ENCODE measurements around the gene LRRIQ1.
"Not testable (repeated sequence)": the region's sequence is repeated elsewhere in the genome, so short reads cannot be mapped to it uniquely, and the experiment has no call there.

Gene LRRIQ1
- total RNA-seq: 0 reads per million in 3 donors

- Histone ChIP-seq H3K27me3 (replicated peaks; ENCODE audit: control insufficient read depth, insufficient read depth, low read length, poor library complexity, severe bottlenecking) (no peaks in the 10 kb centered on the region), H3K4me1 (ENCODE audit: control insufficient read depth, insufficient read depth, low read length, poor library complexity, severe bottlenecking) (peaks cover 2% of the 10 kb centered on the region), H3K36me3 (ENCODE audit: control insufficient read depth, insufficient read depth, low read length) (no peaks in the 10 kb centered on the region), H3K4me3 (ENCODE audit: insufficient read depth, low read depth, low read length, poor library complexity, severe bottlenecking) (no peak within 1 kb of the TSS), H3K9me3 (ENCODE audit: control insufficient read depth, low read length) (no peaks in the 10 kb centered on the region), H3K27ac (ENCODE audit: insufficient read depth, low read length, poor library complexity, severe bottlenecking) (no peak within 1 kb of the TSS)
- DNase-seq: no peak
These were observed at the start of gene LRRIQ1, which contains the start of gene TSPAN19 for GRCh38 chr12:85036234-85036707. Gene LRRIQ1 (plus strand): TSS chr12:85036351. CDS start chr12:85038177, 1,826 bp downstream. Gene TSPAN19 (minus strand): TSS chr12:85036277. CDS start chr12:85029946, 6,331 bp downstream.

GRCh38 chr12:84986586-84986985 is 49.6 kb upstream of the LRRIQ1 start:
- Histone ChIP-seq H3K4me3 (ENCODE audit: insufficient read depth, low read depth, low read length, poor library complexity, severe bottlenecking) (no peak overlapping the region), H3K9me3 (ENCODE audit: control insufficient read depth, low read length) (no peaks in the 10 kb centered on the region), H3K4me1 (ENCODE audit: control insufficient read depth, insufficient read depth, low read length, poor library complexity, severe bottlenecking) (no peaks in the 10 kb centered on the region), H3K27ac (ENCODE audit: insufficient read depth, low read length, poor library complexity, severe bottlenecking) (no peak overlapping the region), H3K36me3 (ENCODE audit: control insufficient read depth, insufficient read depth, low read length) (no peaks in the 10 kb centered on the region), H3K27me3 (replicated peaks; ENCODE audit: control insufficient read depth, insufficient read depth, low read length, poor library complexity, severe bottlenecking) (no peaks in the 10 kb centered on the region)
- no peak for DNase-seq

- H3K4me3 ChIP-seq (ENCODE audit: insufficient read depth, low read depth, low read length, poor library complexity, severe bottlenecking): no peak overlapping the region
- H3K4me1 ChIP-seq (ENCODE audit: control insufficient read depth, insufficient read depth, low read length, poor library complexity, severe bottlenecking): no peaks in the 10 kb centered on the region
- H3K27me3 ChIP-seq (replicated peaks; ENCODE audit: control insufficient read depth, insufficient read depth, low read length, poor library complexity, severe bottlenecking): no peaks in the 10 kb centered on the region
- H3K36me3 ChIP-seq (ENCODE audit: control insufficient read depth, insufficient read depth, low read length): no peaks in the 10 kb centered on the region
- no peak for DNase-seq
- no peak overlapping the region for H3K27ac ChIP-seq (ENCODE audit: insufficient read depth, low read length, poor library complexity, severe bottlenecking)
- no peaks in the 10 kb centered on the region for H3K9me3 ChIP-seq (ENCODE audit: control insufficient read depth, low read length)
These were observed 41.7 kb upstream of the LRRIQ1 start for GRCh38 chr12:84994426-84994825.

- no peak overlapping the region for H3K27ac ChIP-seq (ENCODE audit: insufficient read depth, low read length, poor library complexity, severe bottlenecking)
These were observed 40.5 kb upstream of the LRRIQ1 start for GRCh38 chr12:84995641-84996040.

GRCh38 chr12:84996759-84997158 is 39.4 kb upstream of the LRRIQ1 start:
- Histone ChIP-seq H3K4me3 (ENCODE audit: insufficient read depth, low read depth, low read length, poor library complexity, severe bottlenecking) (no peak overlapping the region), H3K4me1 (ENCODE audit: control insufficient read depth, insufficient read depth, low read length, poor library complexity, severe bottlenecking) (no peaks in the 10 kb centered on the region), H3K27me3 (replicated peaks; ENCODE audit: control insufficient read depth, insufficient read depth, low read length, poor library complexity, severe bottlenecking) (no peaks in the 10 kb centered on the region), H3K9me3 (ENCODE audit: control insufficient read depth, low read length) (no peaks in the 10 kb centered on the region), H3K27ac (ENCODE audit: insufficient read depth, low read length, poor library complexity, severe bottlenecking) (no peak overlapping the region), H3K36me3 (ENCODE audit: control insufficient read depth, insufficient read depth, low read length) (no peaks in the 10 kb centered on the region)
- DNase-seq: no peak

More at GRCh38 chr12:84995641-84996040, 40.5 kb upstream of the LRRIQ1 start:
- no peak for DNase-seq
- Histone ChIP-seq H3K4me3 (ENCODE audit: insufficient read depth, low read depth, low read length, poor library complexity, severe bottlenecking) (no peak overlapping the region), H3K9me3 (ENCODE audit: control insufficient read depth, low read length) (no peaks in the 10 kb centered on the region), H3K4me1 (ENCODE audit: control insufficient read depth, insufficient read depth, low read length, poor library complexity, severe bottlenecking) (no peaks in the 10 kb centered on the region), H3K27me3 (replicated peaks; ENCODE audit: control insufficient read depth, insufficient read depth, low read length, poor library complexity, severe bottlenecking) (no peaks in the 10 kb centered on the region), H3K36me3 (ENCODE audit: control insufficient read depth, insufficient read depth, low read length) (no peaks in the 10 kb centered on the region)

- Histone ChIP-seq H3K4me1 (ENCODE audit: control insufficient read depth, insufficient read depth, low read length, poor library complexity, severe bottlenecking) (no peaks in the 10 kb centered on the region), H3K36me3 (ENCODE audit: control insufficient read depth, insufficient read depth, low read length) (no peaks in the 10 kb centered on the region), H3K4me3 (ENCODE audit: insufficient read depth, low read depth, low read length, poor library complexity, severe bottlenecking) (no peak overlapping the region), H3K27ac (ENCODE audit: insufficient read depth, low read length, poor library complexity, severe bottlenecking) (no peak overlapping the region), H3K9me3 (ENCODE audit: control insufficient read depth, low read length) (no peaks in the 10 kb centered on the region), H3K27me3 (replicated peaks; ENCODE audit: control insufficient read depth, insufficient read depth, low read length, poor library complexity, severe bottlenecking) (no peaks in the 10 kb centered on the region)
- DNase-seq: no peak
These were observed 37.8 kb upstream of the LRRIQ1 start for GRCh38 chr12:84998341-84998740.

GRCh38 chr12:85000729-85001128 is 35.4 kb upstream of the LRRIQ1 start:
- Histone ChIP-seq H3K9me3 (ENCODE audit: control insufficient read depth, low read length) (no peaks in the 10 kb centered on the region), H3K4me1 (ENCODE audit: control insufficient read depth, insufficient read depth, low read length, poor library complexity, severe bottlenecking) (no peaks in the 10 kb centered on the region), H3K4me3 (ENCODE audit: insufficient read depth, low read depth, low read length, poor library complexity, severe bottlenecking) (no peak overlapping the region), H3K27ac (ENCODE audit: insufficient read depth, low read length, poor library complexity, severe bottlenecking) (no peak overlapping the region), H3K27me3 (replicated peaks; ENCODE audit: control insufficient read depth, insufficient read depth, low read length, poor library complexity, severe bottlenecking) (no peaks in the 10 kb centered on the region), H3K36me3 (ENCODE audit: control insufficient read depth, insufficient read depth, low read length) (no peaks in the 10 kb centered on the region)
- no peak for DNase-seq

- Histone ChIP-seq H3K36me3 (ENCODE audit: control insufficient read depth, insufficient read depth, low read length) (no peaks in the 10 kb centered on the region), H3K4me3 (ENCODE audit: insufficient read depth, low read depth, low read length, poor library complexity, severe bottlenecking) (no peak overlapping the region), H3K4me1 (ENCODE audit: control insufficient read depth, insufficient read depth, low read length, poor library complexity, severe bottlenecking) (no peaks in the 10 kb centered on the region), H3K27ac (ENCODE audit: insufficient read depth, low read length, poor library complexity, severe bottlenecking) (no peak overlapping the region), H3K9me3 (ENCODE audit: control insufficient read depth, low read length) (no peaks in the 10 kb centered on the region), H3K27me3 (replicated peaks; ENCODE audit: control insufficient read depth, insufficient read depth, low read length, poor library complexity, severe bottlenecking) (no peaks in the 10 kb centered on the region)
- DNase-seq: no peak
These were observed 33.3 kb upstream of the LRRIQ1 start for GRCh38 chr12:85002778-85003296.

- H3K4me1 ChIP-seq (ENCODE audit: control insufficient read depth, insufficient read depth, low read length, poor library complexity, severe bottlenecking): no peaks in the 10 kb centered on the region
- DNase-seq: no peak
- H3K27ac ChIP-seq (ENCODE audit: insufficient read depth, low read length, poor library complexity, severe bottlenecking): no peak overlapping the region
- no peak overlapping the region for H3K4me3 ChIP-seq (ENCODE audit: insufficient read depth, low read depth, low read length, poor library complexity, severe bottlenecking)
- H3K9me3 ChIP-seq (ENCODE audit: control insufficient read depth, low read length): no peaks in the 10 kb centered on the region
- H3K36me3 ChIP-seq (ENCODE audit: control insufficient read depth, insufficient read depth, low read length): no peaks in the 10 kb centered on the region
- H3K27me3 ChIP-seq (replicated peaks; ENCODE audit: control insufficient read depth, insufficient read depth, low read length, poor library complexity, severe bottlenecking): no peaks in the 10 kb centered on the region
These were observed 31.9 kb upstream of the LRRIQ1 start for GRCh38 chr12:85004204-85004603.

GRCh38 chr12:85005047-85005446 is 31.1 kb upstream of the LRRIQ1 start:
- not testable (repeated sequence) for H3K4me3 ChIP-seq (ENCODE audit: insufficient read depth, low read depth, low read length, poor library complexity, severe bottlenecking); H3K36me3 ChIP-seq (ENCODE audit: control insufficient read depth, insufficient read depth, low read length); H3K4me1 ChIP-seq (ENCODE audit: control insufficient read depth, insufficient read depth, low read length, poor library complexity, severe bottlenecking); DNase-seq; H3K9me3 ChIP-seq (ENCODE audit: control insufficient read depth, low read length); H3K27me3 ChIP-seq (replicated peaks; ENCODE audit: control insufficient read depth, insufficient read depth, low read length, poor library complexity, severe bottlenecking); H3K27ac ChIP-seq (ENCODE audit: insufficient read depth, low read length, poor library complexity, severe bottlenecking)
